AG09309 (cell line): ENCODE data around the gene ARVCF.

Experiments
- DNase-seq: peaks from one replicate; pipeline ENCODE4 v3.0.0-alpha.2; 2010; ENCODE audit warnings: low read depth
- H3K4me3 ChIP-seq: 2 replicates; pipeline ENCODE4 v1.5.1; 2011; ENCODE audit warnings: mild to moderate bottlenecking, low read depth, low read length, moderate library complexity; ENCODE audit not compliant: control insufficient read depth
- TF ChIP-seq, protein P1 (sequence below): IDR thresholded peaks from 2 replicates; pipeline ENCODE4 v1.5.1; 2011; ENCODE audit warnings: mild to moderate bottlenecking, low read depth, low read length, inconsistent platforms; ENCODE audit not compliant: insufficient read depth, control insufficient read depth; ENCODE audit errors: missing control alignments

Gene ARVCF

DNA sequence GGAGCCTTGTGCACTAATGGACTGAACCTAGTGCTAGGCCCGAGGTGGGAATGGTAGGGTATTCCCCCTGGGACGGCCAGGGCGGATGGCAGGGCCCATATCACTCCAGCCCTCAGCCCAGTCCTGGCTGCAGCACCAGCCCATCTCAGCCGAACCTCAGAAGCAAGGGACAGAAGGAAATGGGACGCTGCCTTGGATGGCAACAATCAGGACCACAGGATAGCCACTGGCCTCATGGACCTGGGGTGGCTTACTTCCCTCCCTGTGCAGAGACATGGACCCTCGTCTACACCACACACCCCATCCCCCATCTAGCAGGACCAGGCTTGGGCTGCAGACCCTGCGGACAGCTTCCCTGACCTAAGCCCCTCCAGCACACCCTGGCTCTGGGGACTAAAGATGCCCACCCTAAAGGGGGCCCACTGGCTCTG is 24.1 kb downstream of the ARVCF start:
- DNase-seq, result no peak
- no peak overlapping the region for H3K4me3 ChIP-seq
- TF ChIP-seq, protein P1, sequence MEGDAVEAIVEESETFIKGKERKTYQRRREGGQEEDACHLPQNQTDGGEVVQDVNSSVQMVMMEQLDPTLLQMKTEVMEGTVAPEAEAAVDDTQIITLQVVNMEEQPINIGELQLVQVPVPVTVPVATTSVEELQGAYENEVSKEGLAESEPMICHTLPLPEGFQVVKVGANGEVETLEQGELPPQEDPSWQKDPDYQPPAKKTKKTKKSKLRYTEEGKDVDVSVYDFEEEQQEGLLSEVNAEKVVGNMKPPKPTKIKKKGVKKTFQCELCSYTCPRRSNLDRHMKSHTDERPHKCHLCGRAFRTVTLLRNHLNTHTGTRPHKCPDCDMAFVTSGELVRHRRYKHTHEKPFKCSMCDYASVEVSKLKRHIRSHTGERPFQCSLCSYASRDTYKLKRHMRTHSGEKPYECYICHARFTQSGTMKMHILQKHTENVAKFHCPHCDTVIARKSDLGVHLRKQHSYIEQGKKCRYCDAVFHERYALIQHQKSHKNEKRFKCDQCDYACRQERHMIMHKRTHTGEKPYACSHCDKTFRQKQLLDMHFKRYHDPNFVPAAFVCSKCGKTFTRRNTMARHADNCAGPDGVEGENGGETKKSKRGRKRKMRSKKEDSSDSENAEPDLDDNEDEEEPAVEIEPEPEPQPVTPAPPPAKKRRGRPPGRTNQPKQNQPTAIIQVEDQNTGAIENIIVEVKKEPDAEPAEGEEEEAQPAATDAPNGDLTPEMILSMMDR, result no peak

DNA sequence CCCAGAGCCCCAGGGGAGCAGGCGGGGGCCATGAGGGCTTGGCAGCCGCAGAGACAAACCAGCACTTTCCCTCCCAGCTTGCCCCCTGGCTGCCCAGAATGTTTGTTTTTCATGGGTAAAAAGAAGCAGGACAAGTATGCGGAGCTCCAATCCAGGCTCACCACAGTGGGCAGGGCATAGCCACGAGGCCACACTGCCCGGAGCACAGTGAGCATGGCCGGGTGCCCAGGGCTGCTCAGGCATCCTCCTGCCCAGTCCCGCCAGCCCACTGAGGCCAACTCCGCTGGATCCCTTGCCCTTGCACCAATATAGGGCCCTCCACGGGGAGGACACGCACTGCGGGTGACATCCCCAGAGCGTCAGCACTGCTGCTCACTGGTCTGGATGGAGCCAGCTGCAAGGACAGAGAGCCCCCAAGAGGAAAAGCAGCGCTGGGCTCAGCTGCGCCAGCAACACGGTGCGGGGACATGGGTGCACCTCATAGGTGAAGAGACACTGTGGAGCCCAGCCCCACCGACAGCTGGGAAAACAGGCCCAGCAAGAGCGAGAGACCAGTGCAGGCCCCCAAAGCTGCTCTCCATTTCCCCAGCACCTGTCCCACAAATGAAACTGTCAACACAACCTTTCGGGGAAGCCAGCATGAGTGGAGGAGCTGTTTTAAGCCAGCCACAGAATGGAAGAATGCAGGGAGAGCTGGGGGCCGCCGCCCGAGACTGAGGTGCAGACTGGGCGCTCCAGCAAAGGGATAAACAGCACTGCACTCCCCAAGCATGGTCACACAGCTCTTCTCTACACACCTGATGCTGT is 24.8 kb downstream of the ARVCF start:
- TF ChIP-seq, protein P1, result no peak
- DNase-seq, result no peak

DNA sequence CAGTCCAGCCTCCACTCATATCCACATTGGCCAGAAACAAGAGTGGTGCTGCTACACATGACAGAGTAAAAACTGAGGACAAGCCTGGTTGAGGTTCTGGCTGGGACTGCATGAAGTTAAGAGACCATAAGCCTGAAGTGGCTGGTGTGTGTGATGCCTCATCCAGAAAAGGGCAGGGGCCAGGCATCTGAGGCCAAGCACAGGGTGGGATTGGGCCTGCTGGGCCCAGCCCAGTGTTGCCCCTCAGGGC is 25.3 kb downstream of the ARVCF start:
- DNase-seq, result no peak
- TF ChIP-seq, protein P1, result no peak
- no peak overlapping the region for H3K4me3 ChIP-seq

More for the DNA sequence above, 24.8 kb downstream of the ARVCF start:
- H3K4me3 ChIP-seq, result no peak overlapping the region

DNA sequence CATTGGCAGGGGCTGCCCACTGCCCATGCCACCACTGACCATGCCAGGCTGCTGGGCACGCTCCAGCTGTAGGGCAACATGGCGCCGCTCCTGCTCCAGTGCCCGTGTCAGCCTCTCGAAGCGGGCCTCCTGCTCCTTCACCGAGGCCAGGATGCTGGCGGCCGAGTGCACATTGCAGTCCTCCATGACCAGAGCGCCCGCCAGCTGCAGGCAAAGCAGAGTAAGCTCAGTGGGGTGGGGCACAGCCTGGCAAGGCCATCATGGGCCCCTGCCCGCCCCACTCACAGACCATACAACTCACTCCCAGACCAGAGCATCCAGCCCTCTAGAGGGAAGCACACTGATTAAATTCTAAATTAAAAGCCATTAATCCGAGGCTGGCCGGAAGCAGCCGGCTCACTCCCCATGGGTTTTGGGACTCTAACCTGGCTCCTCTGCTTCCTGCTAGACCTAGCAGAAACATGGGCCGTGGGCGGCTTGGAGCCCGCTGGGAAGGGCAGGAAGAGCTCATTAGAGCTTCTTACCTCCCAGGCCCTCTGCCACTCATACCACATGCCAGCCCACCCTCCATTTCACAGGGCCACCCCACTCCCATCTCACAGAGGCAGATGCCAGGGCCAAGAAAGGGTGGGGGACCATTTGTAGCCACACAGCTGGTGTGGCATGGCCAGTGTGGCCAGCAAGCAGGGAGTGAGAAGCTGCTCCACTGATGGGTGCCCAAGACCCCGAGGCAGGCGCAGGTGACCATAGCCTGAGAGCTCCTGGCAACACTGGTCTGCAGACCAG is 25.8 kb downstream of the ARVCF start:
- no peak overlapping the region for H3K4me3 ChIP-seq
- TF ChIP-seq, protein P1, result no peak
- no peak for DNase-seq

DNA sequence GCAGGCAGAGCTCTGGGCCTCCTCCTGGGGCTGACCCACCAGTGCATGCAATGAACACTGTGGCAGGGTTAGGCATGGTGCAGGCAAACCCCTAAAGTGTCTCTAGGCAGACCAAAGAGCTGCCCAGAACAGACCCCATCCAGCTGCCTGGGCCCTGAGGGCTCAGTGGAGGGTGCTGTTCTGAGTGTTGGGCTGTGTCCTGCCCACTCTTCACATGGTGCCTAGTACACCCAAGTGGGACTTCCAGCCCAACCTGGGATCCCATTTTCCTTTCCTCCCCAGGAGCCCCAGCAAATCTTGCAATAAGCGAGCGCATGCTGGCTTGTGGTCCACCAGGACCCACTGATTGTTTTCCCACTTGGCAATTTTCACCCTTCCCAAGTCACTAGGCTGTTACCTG is 26.4 kb downstream of the ARVCF start:
- DNase-seq, result no peak
- no peak overlapping the region for H3K4me3 ChIP-seq
- TF ChIP-seq, protein P1, result no peak

DNA sequence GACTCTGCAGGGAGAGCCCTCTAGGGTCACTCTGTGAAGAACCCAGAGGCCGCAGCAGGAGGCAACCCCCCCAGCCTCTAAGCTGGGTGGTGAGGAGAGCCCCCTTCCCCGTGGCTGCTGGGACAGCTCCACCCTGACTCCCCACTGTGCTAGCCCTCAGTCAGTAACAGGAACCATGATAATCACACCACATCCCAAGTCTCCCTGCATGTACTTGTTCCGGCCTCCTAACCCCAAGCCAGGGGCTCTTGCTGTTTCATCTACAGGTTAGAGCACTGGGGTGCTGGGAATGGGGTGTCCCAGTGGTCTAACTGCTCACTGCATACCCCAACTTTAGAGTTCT is 26.9 kb downstream of the ARVCF start:
- TF ChIP-seq, protein P1, result no peak
- no peak for DNase-seq
- H3K4me3 ChIP-seq, result no peak overlapping the region
